K562 (cell line): Measurements from ENCODE around the gene SLC30A1. TPM values are rescaled to one million over a fixed set of nuclear protein-coding genes. Genes with fewer than 3 reads are reported as not detected.

Source experiments
- BRF1 ChIP-seq: IDR thresholded peaks from 3 replicates; pipeline ENCODE4 v1.6.1; 2011; ENCODE audit warnings: borderline replicate concordance, mild to moderate bottlenecking; ENCODE audit not compliant: insufficient read length; ENCODE audit errors: extremely low read depth
- EGR1 ChIP-seq: fragments of 450-650 bp; conservative IDR thresholded peaks from 2 replicates; pipeline ENCODE4 v1.6.1; 2017; ENCODE audit warnings: mild to moderate bottlenecking
- ETS2 ChIP-seq: IDR thresholded peaks from 2 replicates; pipeline ENCODE4 v1.6.1; 2016; ENCODE audit warnings: borderline replicate concordance, missing genetic modification characterization, mild to moderate bottlenecking, moderate library complexity, missing compliant biosample characterization; ENCODE audit not compliant: poor library complexity, severe bottlenecking
- ETV1 ChIP-seq: fragments of 450-650 bp; conservative IDR thresholded peaks from 2 replicates; pipeline ENCODE4 v1.6.1; 2016; ENCODE audit warnings: missing genetic modification characterization, control low read depth, low read depth, missing compliant biosample characterization
- HDAC6 ChIP-seq: IDR thresholded peaks from 2 replicates; pipeline ENCODE4 v1.6.1; 2012; ENCODE audit warnings: low read depth, mild to moderate bottlenecking, control low read depth, inconsistent platforms, low read length, moderate library complexity
- HNRNPLL ChIP-seq: fragments of 200-400 bp; formaldehyde crosslinking; IDR thresholded peaks from 2 replicates; pipeline ENCODE4 v1.6.1; 2017; ENCODE audit warnings: low read length, low read depth, mild to moderate bottlenecking; ENCODE audit not compliant: poor library complexity, severe bottlenecking
- HNRNPUL1 ChIP-seq: fragments of 200-400 bp; formaldehyde crosslinking; IDR thresholded peaks from 2 replicates; pipeline ENCODE4 v1.6.1; 2017; ENCODE audit warnings: low read length
- MGA ChIP-seq: fragments of 450-650 bp; IDR thresholded peaks from 2 replicates; pipeline ENCODE4 v1.6.1; 2016; ENCODE audit warnings: mild to moderate bottlenecking, moderate library complexity
- RFX5 ChIP-seq: IDR thresholded peaks from 2 replicates; pipeline ENCODE4 v1.6.1; 2011; ENCODE audit warnings: low read depth, mild to moderate bottlenecking, improper control_type of control experiment, low read length
- SIN3A ChIP-seq, 2 experiments: fragments of 150-350 bp in 1 of 2; IDR thresholded peaks; 2 replicates each; pipeline ENCODE4 v1.6.1; 2011 to 2016; ENCODE audit warnings: borderline replicate concordance in 2 of 2, low read depth in 2 of 2, low read length in 2 of 2, mild to moderate bottlenecking in 2 of 2, moderate library complexity in 2 of 2; ENCODE audit not compliant: control insufficient read depth in 1 of 2
- ZNF354B ChIP-seq: fragments of 250-450 bp; sonication (Bioruptor Pico); IDR thresholded peaks from 2 replicates; pipeline ENCODE4 v1.4.0; 2020
- polyA plus RNA-seq, 8 experiments: library from polyadenylated mRNA; depleted of rRNA in 4 of 8; stranded (reverse) in 5 of 8; unstranded in 3 of 8; fragments of >200 nt; fragmentation: Nextera tagmentation in 2 of 8; fragmentation: Illumina TruSeq in 1 of 8; extraction: Ambion mirVana in 2 of 8; extraction: Trizol in 1 of 8; gene quantifications; 2 replicates each; pipeline versions ENCODE4 v1.2.1 to v1.2.3, GENCODE V29; 2011 to 2014; ENCODE audit warnings: inconsistent platforms in 1 of 8, missing spikeins in 1 of 8
- total RNA-seq, 7 experiments: library from RNA; depleted of rRNA in 6 of 7; stranded (reverse); fragments of >200 nt in 6 of 7; fragmentation: Illumina TruSeq in 2 of 7; extraction: Trizol in 2 of 7; gene quantifications; 2 replicates each; pipeline versions ENCODE4 v1.2.1 to v1.2.3, GENCODE V29; 2011 to 2021; ENCODE audit warnings: low replicate concordance in 1 of 7
- TF ChIP-seq, protein P1 (sequence below), 2 experiments: fragments of 150-350 bp in 1 of 2; IDR thresholded peaks; 2 replicates each; pipeline ENCODE4 v1.6.1; 2012 to 2016; ENCODE audit warnings: low read depth in 2 of 2, low read length in 2 of 2, mild to moderate bottlenecking in 1 of 2, moderate library complexity in 1 of 2

Gene SLC30A1
- total and polyA plus RNA-seq, 9 of the 15 experiments (the other 6 are each of a cell fraction or from before 2014, with no cell fraction given), result 4.1 to 14.4 (median 6.6) TPM

GRCh38 chr1:211607754-211608473 is 29.0 kb upstream of the SLC30A1 start (continued):
- TF ChIP-seq ETS2 (tag), result no peak
- TF ChIP-seq HNRNPLL, result no peak
- no peak for TF ChIP-seq ETV1 (tag)
- no peak for TF ChIP-seq EGR1
- no peak for TF ChIP-seq HDAC6
- TF ChIP-seq HNRNPUL1, result no peak
- TF ChIP-seq, protein P1, sequence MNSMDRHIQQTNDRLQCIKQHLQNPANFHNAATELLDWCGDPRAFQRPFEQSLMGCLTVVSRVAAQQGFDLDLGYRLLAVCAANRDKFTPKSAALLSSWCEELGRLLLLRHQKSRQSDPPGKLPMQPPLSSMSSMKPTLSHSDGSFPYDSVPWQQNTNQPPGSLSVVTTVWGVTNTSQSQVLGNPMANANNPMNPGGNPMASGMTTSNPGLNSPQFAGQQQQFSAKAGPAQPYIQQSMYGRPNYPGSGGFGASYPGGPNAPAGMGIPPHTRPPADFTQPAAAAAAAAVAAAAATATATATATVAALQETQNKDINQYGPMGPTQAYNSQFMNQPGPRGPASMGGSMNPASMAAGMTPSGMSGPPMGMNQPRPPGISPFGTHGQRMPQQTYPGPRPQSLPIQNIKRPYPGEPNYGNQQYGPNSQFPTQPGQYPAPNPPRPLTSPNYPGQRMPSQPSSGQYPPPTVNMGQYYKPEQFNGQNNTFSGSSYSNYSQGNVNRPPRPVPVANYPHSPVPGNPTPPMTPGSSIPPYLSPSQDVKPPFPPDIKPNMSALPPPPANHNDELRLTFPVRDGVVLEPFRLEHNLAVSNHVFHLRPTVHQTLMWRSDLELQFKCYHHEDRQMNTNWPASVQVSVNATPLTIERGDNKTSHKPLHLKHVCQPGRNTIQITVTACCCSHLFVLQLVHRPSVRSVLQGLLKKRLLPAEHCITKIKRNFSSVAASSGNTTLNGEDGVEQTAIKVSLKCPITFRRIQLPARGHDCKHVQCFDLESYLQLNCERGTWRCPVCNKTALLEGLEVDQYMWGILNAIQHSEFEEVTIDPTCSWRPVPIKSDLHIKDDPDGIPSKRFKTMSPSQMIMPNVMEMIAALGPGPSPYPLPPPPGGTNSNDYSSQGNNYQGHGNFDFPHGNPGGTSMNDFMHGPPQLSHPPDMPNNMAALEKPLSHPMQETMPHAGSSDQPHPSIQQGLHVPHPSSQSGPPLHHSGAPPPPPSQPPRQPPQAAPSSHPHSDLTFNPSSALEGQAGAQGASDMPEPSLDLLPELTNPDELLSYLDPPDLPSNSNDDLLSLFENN (IDR thresholded peaks at IDR 0.05; ENCODE audit: low read depth in 2 of 2, low read length in 2 of 2), result no peak
- no peak for TF ChIP-seq MGA
- no peak for TF ChIP-seq RFX5
- TF ChIP-seq BRF1, result no peak
- 0 out of 2 replicates have a peak, but pooled peaks have one; percentile 13 for TF ChIP-seq ZNF354B (CRISPR knock-in tag)
- no peak for TF ChIP-seq SIN3A (IDR thresholded peaks at IDR 0.05; ENCODE audit: borderline replicate concordance in 2 of 2, control insufficient read depth in 1 of 2, low read depth in 2 of 2, low read length in 2 of 2)
